Measurements from ENCODE around the gene MLIP. TPM values are rescaled to one million over a fixed set of nuclear protein-coding genes. Genes with fewer than 3 reads are reported as not detected.

Gene MLIP
- total RNA-seq, 2 experiments from 2014 or later, result not detected

- Mint-ChIP-seq H3K36me3 (ENCODE audit: low read depth) (no peaks in the 10 kb centered on the region), H3K27me3 (peaks cover 2% of the 10 kb centered on the region), H3K4me1 (no peaks in the 10 kb centered on the region), H3K27ac (no peak overlapping the region), H3K4me3 (no peak overlapping the region), H3K9me3 (no peaks in the 10 kb centered on the region)
- POLR2A ChIA-PET, result no interaction called here
- no peak for DNase-seq
- CTCF ChIA-PET, result no interaction called here
These were observed 7.7 kb upstream of the MLIP start for GRCh38 chr6:54103497-54103896.

- ChIA-PET POLR2A (no interaction called here), CTCF (no interaction called here)
- Mint-ChIP-seq H3K9me3 (no peaks in the 10 kb centered on the region), H3K27me3 (peaks cover 2% of the 10 kb centered on the region), H3K4me1 (no peaks in the 10 kb centered on the region), H3K36me3 (ENCODE audit: low read depth) (no peaks in the 10 kb centered on the region), H3K27ac (no peak overlapping the region), H3K4me3 (no peak overlapping the region)
- no peak for DNase-seq
These were observed 4.5 kb upstream of the MLIP start for GRCh38 chr6:54106727-54107126.

DNA sequence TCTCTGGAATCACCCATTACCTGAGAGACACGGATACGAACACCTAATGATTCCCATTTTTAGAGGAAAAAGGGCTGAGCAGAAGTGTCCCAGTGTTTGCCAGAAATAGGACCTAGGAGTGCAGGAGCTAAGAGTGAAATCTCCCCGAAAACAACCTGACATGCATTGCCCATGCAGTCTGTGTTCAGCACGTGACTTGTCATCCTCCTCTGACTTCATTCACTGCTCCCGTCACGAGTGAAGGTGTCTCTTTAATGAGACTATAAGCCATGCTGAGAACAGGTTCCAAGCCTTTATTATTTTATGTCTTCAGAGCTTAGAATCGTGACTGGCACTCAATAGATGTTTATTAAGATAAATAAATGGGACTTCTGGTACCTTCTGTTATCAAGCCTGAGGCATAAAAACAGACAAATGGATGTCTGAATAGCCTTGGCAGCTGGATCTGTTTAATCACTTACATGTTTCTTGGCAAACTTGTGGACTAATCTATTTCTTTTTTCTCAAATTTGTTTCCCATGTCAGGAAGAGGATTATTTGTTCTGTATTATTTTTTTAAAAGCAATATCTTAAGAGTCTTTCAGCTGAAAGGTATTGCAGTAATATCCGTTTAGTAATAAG lies 3.7 kb upstream of the MLIP start:
- peaks cover 2% of the 10 kb centered on the region for H3K27me3 Mint-ChIP-seq
- CTCF ChIA-PET, result no interaction called here

DNA sequence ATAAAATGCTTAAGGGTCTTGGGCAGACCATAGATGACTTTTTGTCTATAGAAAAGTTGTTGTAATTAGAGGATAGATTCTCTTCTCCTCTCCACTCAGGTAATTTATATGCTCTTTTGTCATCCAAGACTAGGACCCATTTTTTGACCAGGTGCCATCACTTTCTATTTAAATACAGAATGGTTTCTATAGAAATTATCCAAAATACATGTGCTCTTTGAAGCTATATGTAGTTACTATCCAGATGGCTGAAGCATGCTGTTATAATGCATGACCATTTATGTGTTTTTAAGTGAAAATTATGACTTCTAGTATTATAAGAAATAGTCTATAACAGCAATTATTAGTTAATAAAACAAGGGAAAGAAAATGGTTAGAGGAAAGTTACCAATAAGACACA lies 3.0 kb upstream of the MLIP start:
- CTCF ChIA-PET, result no interaction called here
- no peaks in the 10 kb centered on the region for H3K4me1 Mint-ChIP-seq
- no peak overlapping the region for H3K4me3 Mint-ChIP-seq
- no peak for DNase-seq
- no peak overlapping the region for H3K27ac Mint-ChIP-seq
- H3K36me3 Mint-ChIP-seq (ENCODE audit: low read depth), result no peaks in the 10 kb centered on the region
- no peaks in the 10 kb centered on the region for H3K27me3 Mint-ChIP-seq
- POLR2A ChIA-PET, result no interaction called here
- H3K9me3 Mint-ChIP-seq, result no peaks in the 10 kb centered on the region

More for the DNA sequence above, 3.7 kb upstream of the MLIP start:
- Mint-ChIP-seq H3K27ac (no peak overlapping the region), H3K9me3 (no peaks in the 10 kb centered on the region), H3K36me3 (ENCODE audit: low read depth) (no peaks in the 10 kb centered on the region), H3K4me3 (no peak overlapping the region), H3K4me1 (no peaks in the 10 kb centered on the region)
- DNase-seq, result no peak
- POLR2A ChIA-PET, result no interaction called here

- Mint-ChIP-seq H3K27me3 (no peaks in the 10 kb centered on the region), H3K9me3 (no peaks in the 10 kb centered on the region), H3K27ac (no peak overlapping the region), H3K4me1 (no peaks in the 10 kb centered on the region), H3K36me3 (ENCODE audit: low read depth) (no peaks in the 10 kb centered on the region), H3K4me3 (no peak overlapping the region)
- no peak for DNase-seq
- ChIA-PET POLR2A (no interaction called here), CTCF (no interaction called here)
These were observed 1.7 kb upstream of the MLIP start for GRCh38 chr6:54109586-54109985.

DNA sequence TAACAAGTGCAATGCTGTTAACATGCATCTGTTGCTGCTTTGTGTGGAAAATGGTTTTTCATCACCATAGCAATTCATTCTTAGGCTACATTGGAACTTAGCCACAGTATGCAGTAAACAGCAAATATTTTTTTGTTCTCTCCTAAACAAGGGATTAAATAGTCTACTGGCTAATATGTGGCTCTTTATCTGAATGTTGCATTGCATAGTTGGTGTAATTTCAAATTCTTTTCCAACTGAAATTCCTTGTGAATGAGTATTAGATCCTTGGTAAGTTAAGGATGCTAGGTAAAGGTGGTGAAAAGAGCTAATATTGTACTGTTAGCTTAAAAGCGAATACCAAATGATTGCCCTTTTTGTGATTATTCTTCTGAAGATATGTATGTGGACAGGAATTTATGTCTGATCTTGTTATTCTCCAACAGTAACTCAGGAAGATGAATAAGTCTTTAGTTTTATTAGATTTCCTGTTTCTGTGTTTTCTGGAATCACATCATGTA lies 958 bp downstream of the MLIP start:
- Mint-ChIP-seq H3K4me3 (no peak overlapping the region), H3K36me3 (ENCODE audit: low read depth) (no peaks in the 10 kb centered on the region), H3K27me3 (no peaks in the 10 kb centered on the region), H3K9me3 (no peaks in the 10 kb centered on the region), H3K27ac (no peak overlapping the region), H3K4me1 (no peaks in the 10 kb centered on the region)
- DNase-seq, result no peak
- ChIA-PET POLR2A (no interaction called here), CTCF (no interaction called here)

- Mint-ChIP-seq H3K9me3 (no peaks in the 10 kb centered on the region), H3K4me1 (no peaks in the 10 kb centered on the region), H3K4me3 (no peak overlapping the region), H3K27ac (no peak overlapping the region), H3K27me3 (no peaks in the 10 kb centered on the region), H3K36me3 (ENCODE audit: low read depth) (no peaks in the 10 kb centered on the region)
- no peak for DNase-seq
- CTCF ChIA-PET, result no interaction called here
- POLR2A ChIA-PET, result no interaction called here
These were observed 3.7 kb downstream of the MLIP start for GRCh38 chr6:54114991-54115390.

DNA sequence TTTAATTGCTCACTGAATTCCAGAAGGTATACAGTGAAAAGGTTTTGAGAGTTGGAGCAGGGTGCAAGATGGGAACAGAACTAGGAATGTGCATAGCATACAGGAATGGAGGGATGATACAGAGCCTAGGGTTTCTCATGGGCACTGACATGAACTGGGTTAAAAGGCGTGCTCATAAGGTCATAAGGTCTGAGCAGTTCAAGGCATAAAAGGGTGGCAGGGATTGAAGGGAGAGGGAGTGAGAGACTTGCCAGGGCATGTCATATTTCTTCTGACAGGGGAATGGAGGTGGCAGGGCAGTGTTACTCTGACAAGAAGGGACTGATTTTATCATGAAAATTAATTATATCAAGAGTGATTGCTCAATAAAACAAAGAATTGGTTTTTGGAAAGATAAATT lies 4.7 kb downstream of the MLIP start:
- CTCF ChIA-PET, result no interaction called here
- Mint-ChIP-seq H3K27ac (no peak overlapping the region), H3K4me3 (no peak overlapping the region), H3K27me3 (no peaks in the 10 kb centered on the region), H3K36me3 (ENCODE audit: low read depth) (no peaks in the 10 kb centered on the region), H3K9me3 (no peaks in the 10 kb centered on the region), H3K4me1 (no peaks in the 10 kb centered on the region)
- POLR2A ChIA-PET, result no interaction called here
- DNase-seq, result no peak

GRCh38 chr6:54118117-54118516 lies 6.9 kb downstream of the MLIP start:
- POLR2A ChIA-PET, result no interaction called here
- DNase-seq, result no peak
- Mint-ChIP-seq H3K9me3 (no peaks in the 10 kb centered on the region), H3K4me1 (no peaks in the 10 kb centered on the region), H3K27me3 (no peaks in the 10 kb centered on the region), H3K27ac (no peak overlapping the region), H3K36me3 (ENCODE audit: low read depth) (no peaks in the 10 kb centered on the region), H3K4me3 (no peak overlapping the region)
- CTCF ChIA-PET, result no interaction called here

GRCh38 chr6:54125493-54125892 lies 14.2 kb downstream of the MLIP start:
- Mint-ChIP-seq H3K4me3 (no peak overlapping the region), H3K36me3 (ENCODE audit: low read depth) (no peaks in the 10 kb centered on the region), H3K27ac (no peak overlapping the region), H3K27me3 (no peaks in the 10 kb centered on the region), H3K9me3 (no peaks in the 10 kb centered on the region), H3K4me1 (no peaks in the 10 kb centered on the region)
- DNase-seq, result no peak
- POLR2A ChIA-PET, result no interaction called here
- CTCF ChIA-PET, result no interaction called here

DNA sequence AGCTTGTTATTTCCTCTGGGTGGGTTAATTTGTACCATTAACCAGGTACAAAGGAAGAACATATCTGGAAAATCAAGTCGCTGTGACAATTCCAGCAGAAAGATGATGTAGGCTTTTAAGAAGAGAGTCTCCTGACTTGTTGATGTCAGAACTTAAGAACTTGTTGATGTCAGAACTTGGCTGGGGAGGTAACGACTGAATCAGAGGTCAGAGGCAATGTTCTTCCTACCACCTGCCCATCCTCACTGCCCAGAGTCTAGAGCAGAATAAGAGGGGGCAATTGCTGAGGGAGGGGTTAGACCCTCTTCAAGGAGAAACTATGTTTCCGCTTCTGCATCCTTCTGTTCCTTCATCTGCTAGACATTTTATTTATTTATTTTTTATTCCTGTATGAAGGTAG lies 18.9 kb downstream of the MLIP start:
- H3K27me3 Mint-ChIP-seq, result no peaks in the 10 kb centered on the region
- H3K9me3 Mint-ChIP-seq, result no peaks in the 10 kb centered on the region
- H3K36me3 Mint-ChIP-seq (ENCODE audit: low read depth), result no peaks in the 10 kb centered on the region
- CTCF ChIA-PET, result no interaction called here
- no peak overlapping the region for H3K27ac Mint-ChIP-seq
- H3K4me3 Mint-ChIP-seq, result no peak overlapping the region
- no peak for DNase-seq
- H3K4me1 Mint-ChIP-seq, result no peaks in the 10 kb centered on the region
- POLR2A ChIA-PET, result no interaction called here

DNA sequence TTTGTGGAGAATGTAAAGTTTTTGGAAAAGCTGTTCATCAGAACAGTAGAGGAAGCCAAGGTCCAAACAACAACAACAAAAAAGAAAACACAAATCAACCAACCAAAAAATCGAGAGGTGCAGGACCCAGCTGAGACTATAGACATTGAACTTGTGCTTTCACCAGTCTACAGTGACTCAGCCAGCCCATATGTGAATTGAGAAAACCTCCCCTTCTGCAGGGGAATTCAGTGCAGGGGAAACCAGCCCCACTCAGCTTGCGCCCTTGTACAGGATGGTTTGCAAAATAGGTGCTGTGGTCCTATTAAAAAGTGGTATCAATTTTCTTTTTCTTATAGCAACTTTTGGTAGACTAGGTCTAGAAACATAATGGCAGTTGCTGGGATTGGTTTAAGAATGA lies 21.3 kb downstream of the MLIP start:
- Mint-ChIP-seq H3K27ac (no peak overlapping the region), H3K9me3 (no peaks in the 10 kb centered on the region), H3K4me3 (no peak overlapping the region), H3K27me3 (no peaks in the 10 kb centered on the region), H3K36me3 (ENCODE audit: low read depth) (no peaks in the 10 kb centered on the region), H3K4me1 (no peaks in the 10 kb centered on the region)
- ChIA-PET POLR2A (no interaction called here), CTCF (interaction anchor here (1.0 kb wide), 1 partner anchor 84 kb away, joined by 3 read pairs; no protein-coding TSS in a partner anchor)
- no peak for DNase-seq

DNA sequence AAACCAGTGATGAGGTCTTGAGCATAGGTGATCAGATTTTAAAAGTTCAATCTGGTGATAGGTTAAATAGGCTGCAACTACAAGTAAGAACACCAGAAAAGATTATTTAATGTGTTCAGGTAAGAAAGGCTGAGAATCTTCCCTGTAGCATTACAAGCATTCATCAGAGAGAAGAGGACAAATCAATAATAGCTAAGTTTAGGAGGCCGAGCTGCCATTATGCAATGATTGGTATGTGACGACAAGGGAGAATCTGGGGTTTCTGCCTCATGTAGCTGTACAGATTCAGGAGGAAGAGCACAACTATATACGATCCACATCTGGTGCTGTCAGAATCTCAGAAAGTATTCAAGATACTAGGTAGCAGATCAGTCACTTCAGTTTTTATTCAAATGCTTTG lies 21.9 kb downstream of the MLIP start:
- no peak overlapping the region for H3K4me3 Mint-ChIP-seq
- ChIA-PET POLR2A (no interaction called here), CTCF (interaction anchor here (1.0 kb wide), 1 partner anchor 84 kb away, joined by 3 read pairs; no protein-coding TSS in a partner anchor)
- H3K9me3 Mint-ChIP-seq, result no peaks in the 10 kb centered on the region
- H3K36me3 Mint-ChIP-seq (ENCODE audit: low read depth), result no peaks in the 10 kb centered on the region
- no peak overlapping the region for H3K27ac Mint-ChIP-seq
- H3K4me1 Mint-ChIP-seq, result no peaks in the 10 kb centered on the region
- no peak for DNase-seq
- no peaks in the 10 kb centered on the region for H3K27me3 Mint-ChIP-seq

GRCh38 chr6:54134935-54135334 lies 23.7 kb downstream of the MLIP start:
- CTCF ChIA-PET, result no interaction called here

More at GRCh38 chr6:54134935-54135334, 23.7 kb downstream of the MLIP start:
- POLR2A ChIA-PET, result no interaction called here
- Mint-ChIP-seq H3K9me3 (no peaks in the 10 kb centered on the region), H3K27ac (no peak overlapping the region), H3K4me1 (no peaks in the 10 kb centered on the region), H3K4me3 (no peak overlapping the region), H3K36me3 (ENCODE audit: low read depth) (no peaks in the 10 kb centered on the region), H3K27me3 (no peaks in the 10 kb centered on the region)
- DNase-seq, result no peak
